HepG2 (cell line): ENCODE results near the gene HELZ. TPM values are rescaled to one million over a fixed set of nuclear protein-coding genes. Genes with fewer than 3 reads are reported as not detected.
A peak's percentile ranks its signal among the peaks of the same experiment; 100 is the strongest.

Experiments used
- CEBPG ChIP-seq: IDR thresholded peaks from 2 replicates; pipeline ENCODE4 v1.6.1; 2016
- IKZF5 ChIP-seq: IDR thresholded peaks from 2 replicates; pipeline ENCODE4 v1.6.1; 2018; ENCODE audit warnings: missing genetic modification reagents, mild to moderate bottlenecking, missing compliant biosample characterization
- KAT2B ChIP-seq: fragments of 150-350 bp; IDR thresholded peaks from 2 replicates; pipeline ENCODE4 v1.6.1; 2014; ENCODE audit warnings: low read depth, low read length, borderline replicate concordance
- MAZ ChIP-seq, 2 experiments: sonication (generic) in 1 of 2; formaldehyde crosslinking in 1 of 2; IDR thresholded peaks; 2 replicates each; pipeline versions ENCODE4 v1.5.0 to v1.6.1; 2012 to 2020; ENCODE audit warnings: low read depth in 2 of 2, mild to moderate bottlenecking in 2 of 2, borderline replicate concordance in 1 of 2, improper control_type of control experiment in 1 of 2, low read length in 1 of 2, missing genetic modification reagents in 1 of 2, moderate library complexity in 1 of 2
- NCOA5 ChIP-seq: sonication (generic); formaldehyde crosslinking; IDR thresholded peaks from 2 replicates; pipeline ENCODE4 v1.4.0; 2020; ENCODE audit warnings: missing genetic modification reagents
- NFIC ChIP-seq: IDR thresholded peaks from 2 replicates; pipeline ENCODE4 v1.6.1; 2012; ENCODE audit warnings: mild to moderate bottlenecking, low read length, inconsistent platforms
- NRL ChIP-seq: sonication (generic); formaldehyde crosslinking; IDR thresholded peaks from 2 replicates; pipeline ENCODE4 v1.5.0; 2020; ENCODE audit warnings: missing genetic modification reagents, mild to moderate bottlenecking, moderate library complexity, borderline replicate concordance
- PPARG ChIP-seq: conservative IDR thresholded peaks from 2 replicates; pipeline ENCODE4 v1.6.1; 2016; ENCODE audit warnings: missing biosample characterization, missing genetic modification reagents
- PREB ChIP-seq: sonication (generic); formaldehyde crosslinking; IDR thresholded peaks from 2 replicates; pipeline ENCODE4 v1.4.0; 2020; ENCODE audit warnings: missing genetic modification reagents
- SP2 ChIP-seq: sonication (generic); formaldehyde crosslinking; IDR thresholded peaks from 2 replicates; pipeline ENCODE4 v1.5.1; 2020; ENCODE audit warnings: mild to moderate bottlenecking, missing genetic modification reagents
- ZFP36 ChIP-seq: fragments of 150-350 bp; IDR thresholded peaks from 2 replicates; pipeline ENCODE4 v1.6.1; 2018; ENCODE audit warnings: borderline replicate concordance, low read length, low read depth; ENCODE audit not compliant: partially characterized antibody
- ZNF274 ChIP-seq: sonication (generic); formaldehyde crosslinking; IDR thresholded peaks from 2 replicates; pipeline ENCODE4 v1.5.1; 2020; ENCODE audit warnings: mild to moderate bottlenecking, missing genetic modification reagents
- ZNF34 ChIP-seq: sonication (generic); formaldehyde crosslinking; IDR thresholded peaks from 2 replicates; pipeline ENCODE4 v1.4.0; 2020; ENCODE audit warnings: mild to moderate bottlenecking, missing genetic modification reagents, borderline replicate concordance
- ZNF569 ChIP-seq: sonication (generic); formaldehyde crosslinking; IDR thresholded peaks from 2 replicates; pipeline ENCODE4 v1.5.0; 2020; ENCODE audit warnings: mild to moderate bottlenecking, missing genetic modification reagents, moderate library complexity, borderline replicate concordance
- ZNF670 ChIP-seq: sonication (generic); formaldehyde crosslinking; IDR thresholded peaks from 2 replicates; pipeline ENCODE4 v1.8.0; 2022; ENCODE audit warnings: mild to moderate bottlenecking, missing genetic modification reagents, borderline replicate concordance
- ZNF672 ChIP-seq: sonication (generic); formaldehyde crosslinking; IDR thresholded peaks from 2 replicates; pipeline ENCODE4 v1.8.1; 2022; ENCODE audit warnings: missing genetic modification reagents
- ZNF737 ChIP-seq: sonication (generic); formaldehyde crosslinking; IDR thresholded peaks from 2 replicates; pipeline ENCODE4 v1.5.0; 2020; ENCODE audit warnings: missing genetic modification reagents, mild to moderate bottlenecking, borderline replicate concordance
- ZNF772 ChIP-seq: sonication (generic); formaldehyde crosslinking; IDR thresholded peaks from 2 replicates; pipeline ENCODE4 v1.5.0; 2020; ENCODE audit warnings: mild to moderate bottlenecking, missing genetic modification reagents
- polyA plus RNA-seq, 8 experiments: library from polyadenylated mRNA; depleted of rRNA in 3 of 8; stranded (reverse) in 7 of 8; unstranded in 1 of 8; fragments of >200 nt; fragmentation: Illumina TruSeq in 4 of 8; extraction: Trizol in 4 of 8; gene quantifications; 2 replicates each; pipeline versions ENCODE4 v1.2.1 to v1.2.3, GENCODE V29; 2011 to 2016; ENCODE audit warnings: low read depth in 4 of 8, missing spikeins in 1 of 8, mixed read lengths in 1 of 8; ENCODE audit not compliant: insufficient read depth in 1 of 8
- total RNA-seq, 5 experiments: library from RNA; depleted of rRNA; stranded (reverse); fragments of >200 nt; fragmentation: Illumina TruSeq; extraction: Trizol; gene quantifications; 2 replicates each; pipeline ENCODE4 v1.2.3, GENCODE V29; 2016; ENCODE audit warnings: low read depth in 1 of 5
- TF ChIP-seq, protein P1 (sequence below): sonication (generic); formaldehyde crosslinking; conservative IDR thresholded peaks from 2 replicates; pipeline ENCODE4 v1.8.0; 2022; ENCODE audit warnings: low read depth, missing genetic modification reagents
- TF ChIP-seq, protein P2 (sequence below): sonication (generic); formaldehyde crosslinking; IDR thresholded peaks from 2 replicates; pipeline ENCODE4 v1.4.0; 2020; ENCODE audit warnings: missing genetic modification reagents, mild to moderate bottlenecking, borderline replicate concordance

Gene HELZ
- total and polyA plus RNA-seq, 2 of the 13 experiments (the other 11 are each of a cell fraction or from before 2014, with no cell fraction given), result 35.3 to 52.4 TPM

- TF ChIP-seq NCOA5 (CRISPR knock-in tag), result peak; percentile 41; the same call in 1 of the 2 replicates
- TF ChIP-seq PPARG (CRISPR knock-in tag), result peak; percentile 92
- TF ChIP-seq ZNF672 (CRISPR knock-in tag), result no peak
- no peak for TF ChIP-seq PREB (CRISPR knock-in tag)
- TF ChIP-seq SP2 (CRISPR knock-in tag), result no peak
- no peak for TF ChIP-seq KAT2B
- 0 out of 2 replicates have a peak, but pooled peaks have one; percentile 46 for TF ChIP-seq NRL (CRISPR knock-in tag)
- TF ChIP-seq ZNF34 (CRISPR knock-in tag), result no peak
- TF ChIP-seq, protein P1, sequence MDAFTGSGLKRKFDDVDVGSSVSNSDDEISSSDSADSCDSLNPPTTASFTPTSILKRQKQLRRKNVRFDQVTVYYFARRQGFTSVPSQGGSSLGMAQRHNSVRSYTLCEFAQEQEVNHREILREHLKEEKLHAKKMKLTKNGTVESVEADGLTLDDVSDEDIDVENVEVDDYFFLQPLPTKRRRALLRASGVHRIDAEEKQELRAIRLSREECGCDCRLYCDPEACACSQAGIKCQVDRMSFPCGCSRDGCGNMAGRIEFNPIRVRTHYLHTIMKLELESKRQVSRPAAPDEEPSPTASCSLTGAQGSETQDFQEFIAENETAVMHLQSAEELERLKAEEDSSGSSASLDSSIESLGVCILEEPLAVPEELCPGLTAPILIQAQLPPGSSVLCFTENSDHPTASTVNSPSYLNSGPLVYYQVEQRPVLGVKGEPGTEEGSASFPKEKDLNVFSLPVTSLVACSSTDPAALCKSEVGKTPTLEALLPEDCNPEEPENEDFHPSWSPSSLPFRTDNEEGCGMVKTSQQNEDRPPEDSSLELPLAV (CRISPR knock-in tag), result no peak
- TF ChIP-seq ZNF274 (CRISPR knock-in tag), result no peak
- no peak; the same call in 1 of the 2 replicates for TF ChIP-seq NFIC
- 0 out of 2 replicates have a peak, but pooled peaks have one; percentile 62 for TF ChIP-seq ZNF737 (CRISPR knock-in tag)
- peak; percentile 35; the same call in 1 of the 2 replicates for TF ChIP-seq ZNF670 (CRISPR knock-in tag)
- peak; percentile 31; the same call in 1 of the 2 replicates for TF ChIP-seq ZNF569 (CRISPR knock-in tag)
- peak; percentile 83; the same call in 1 of the 2 replicates for TF ChIP-seq IKZF5 (CRISPR knock-in tag)
- no peak for TF ChIP-seq ZFP36
- TF ChIP-seq, protein P2, sequence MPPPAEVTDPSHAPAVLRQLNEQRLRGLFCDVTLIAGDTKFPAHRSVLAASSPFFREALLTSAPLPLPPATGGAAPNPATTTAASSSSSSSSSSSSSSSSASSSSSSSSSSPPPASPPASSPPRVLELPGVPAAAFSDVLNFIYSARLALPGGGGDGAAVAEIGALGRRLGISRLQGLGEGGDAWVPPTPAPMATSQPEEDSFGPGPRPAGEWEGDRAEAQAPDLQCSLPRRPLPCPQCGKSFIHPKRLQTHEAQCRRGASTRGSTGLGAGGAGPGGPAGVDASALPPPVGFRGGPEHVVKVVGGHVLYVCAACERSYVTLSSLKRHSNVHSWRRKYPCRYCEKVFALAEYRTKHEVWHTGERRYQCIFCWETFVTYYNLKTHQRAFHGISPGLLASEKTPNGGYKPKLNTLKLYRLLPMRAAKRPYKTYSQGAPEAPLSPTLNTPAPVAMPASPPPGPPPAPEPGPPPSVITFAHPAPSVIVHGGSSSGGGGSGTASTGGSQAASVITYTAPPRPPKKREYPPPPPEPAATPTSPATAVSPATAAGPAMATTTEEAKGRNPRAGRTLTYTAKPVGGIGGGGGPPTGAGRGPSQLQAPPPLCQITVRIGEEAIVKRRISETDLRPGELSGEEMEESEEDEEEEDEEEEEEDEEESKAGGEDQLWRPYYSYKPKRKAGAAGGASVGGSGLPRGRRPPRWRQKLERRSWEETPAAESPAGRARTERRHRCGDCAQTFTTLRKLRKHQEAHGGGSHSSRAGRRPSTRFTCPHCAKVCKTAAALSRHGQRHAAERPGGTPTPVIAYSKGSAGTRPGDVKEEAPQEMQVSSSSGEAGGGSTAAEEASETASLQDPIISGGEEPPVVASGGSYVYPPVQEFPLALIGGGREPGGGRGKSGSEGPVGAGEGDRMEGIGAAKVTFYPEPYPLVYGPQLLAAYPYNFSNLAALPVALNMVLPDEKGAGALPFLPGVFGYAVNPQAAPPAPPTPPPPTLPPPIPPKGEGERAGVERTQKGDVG, result no peak
- peak; percentile 66 for TF ChIP-seq CEBPG (CRISPR knock-in tag)
- peak; percentile 62 for TF ChIP-seq ZNF772
- TF ChIP-seq MAZ (IDR thresholded peaks at IDR 0.05; ENCODE audit: borderline replicate concordance, low read depth, low read length), result no peak
- TF ChIP-seq MAZ (CRISPR knock-in tag; IDR thresholded peaks at IDR 0.05; ENCODE audit: low read depth), result peak; percentile 43; the same call in 1 of the 2 replicates
Measured at GRCh38 chr17:67246653-67247415, 1.8 kb upstream of the HELZ start (continued).
